GM23338 (cell line): ENCODE data around the gene ATP2A3. TPM values are rescaled to one million over a fixed set of nuclear protein-coding genes. Genes with fewer than 3 reads are reported as not detected.

Experiments used
- ATAC-seq: fragments of 200-7000 bp; cut with Tn5 transposase; 3 replicates; pipeline ENCODE4 v1.9.1; 2020
- DNase-seq: peaks from one replicate; pipeline ENCODE4 v3.0.0-alpha.2; 2015; ENCODE audit warnings: low spot score
- H2AFZ ChIP-seq: fragments of 200-600 bp; sonication (generic); 2 replicates; pipeline ENCODE4 v1.8.0; 2016; ENCODE audit warnings: antibody characterized with exemption, mild to moderate bottlenecking, moderate library complexity
- H3F3A ChIP-seq: fragments of 200-600 bp; sonication (generic); replicated peaks from 2 replicates; pipeline ENCODE4 v1.8.0; 2017; ENCODE audit warnings: antibody characterized with exemption, mixed run types, low read depth
- H3K27ac ChIP-seq: fragments of 200-600 bp; sonication (generic); 2 replicates; pipeline ENCODE4 v1.6.1; 2016; ENCODE audit warnings: low read depth
- H3K27me3 ChIP-seq: fragments of 200-600 bp; sonication (generic); 2 replicates; pipeline ENCODE4 v1.8.0; 2016; ENCODE audit warnings: mild to moderate bottlenecking, mixed run types, moderate library complexity; ENCODE audit not compliant: insufficient read depth
- H3K36me3 ChIP-seq: fragments of 200-600 bp; sonication (generic); 2 replicates; pipeline ENCODE4 v1.8.0; 2016; ENCODE audit warnings: mild to moderate bottlenecking; ENCODE audit not compliant: insufficient read depth
- H3K4me1 ChIP-seq: fragments of 200-600 bp; sonication (generic); 2 replicates; pipeline ENCODE4 v1.8.0; 2016; ENCODE audit warnings: mild to moderate bottlenecking, moderate library complexity; ENCODE audit not compliant: insufficient read depth
- H3K4me2 ChIP-seq: fragments of 200-600 bp; sonication (generic); 2 replicates; pipeline ENCODE4 v1.7.1; 2017; ENCODE audit warnings: mixed run types
- H3K4me3 ChIP-seq: fragments of 200-600 bp; sonication (generic); 2 replicates; pipeline ENCODE4 v1.6.1; 2016; ENCODE audit warnings: mixed run types
- H3K79me2 ChIP-seq: fragments of 200-600 bp; sonication (generic); replicated peaks from 2 replicates; pipeline ENCODE4 v1.8.0; 2017; ENCODE audit warnings: mild to moderate bottlenecking; ENCODE audit not compliant: insufficient read depth
- H3K9me2 ChIP-seq: fragments of 200-600 bp; sonication (generic); 2 replicates; pipeline ENCODE4 v1.8.0; 2017; ENCODE audit not compliant: insufficient read depth
- H4K20me1 ChIP-seq: fragments of 200-600 bp; sonication (generic); replicated peaks from 2 replicates; pipeline ENCODE4 v1.8.0; 2017; ENCODE audit warnings: mild to moderate bottlenecking; ENCODE audit not compliant: insufficient read depth
- H3K27ac Mint-ChIP-seq: 2 replicates; pipeline ENCODE4 v1.8.0; 2020; ENCODE audit warnings: inconsistent platforms, mild to moderate bottlenecking, moderate library complexity, mixed read lengths
- H3K27me3 Mint-ChIP-seq: 3 replicates; pipeline ENCODE4 v1.8.0; 2022; ENCODE audit warnings: low read depth, mild to moderate bottlenecking, moderate library complexity, mixed read lengths, inconsistent platforms; ENCODE audit not compliant: insufficient read depth, poor library complexity
- H3K36me3 Mint-ChIP-seq: 3 replicates; pipeline ENCODE4 v1.8.0; 2021; ENCODE audit warnings: low read depth, mild to moderate bottlenecking, inconsistent platforms, moderate library complexity, mixed read lengths
- H3K4me1 Mint-ChIP-seq: 3 replicates; pipeline ENCODE4 v1.8.0; 2020; ENCODE audit warnings: mild to moderate bottlenecking, inconsistent platforms, mixed read lengths
- H3K4me3 Mint-ChIP-seq: 3 replicates; pipeline ENCODE4 v1.8.0; 2021; ENCODE audit warnings: moderate library complexity, mild to moderate bottlenecking, inconsistent platforms, mixed read lengths
- H3K9me3 Mint-ChIP-seq: 3 replicates; pipeline ENCODE4 v1.8.0; 2020; ENCODE audit warnings: moderate library complexity, mild to moderate bottlenecking, inconsistent platforms, mixed read lengths
- CREB1 ChIP-seq: fragments of 250-450 bp; sonication (Bioruptor Pico); IDR thresholded peaks from 2 replicates; pipeline ENCODE4 v1.5.0; 2020; ENCODE audit warnings: low read depth, mild to moderate bottlenecking, moderate library complexity
- CTCF ChIP-seq, 2 experiments: fragments of 200-600 bp in 1 of 2; sonication (generic) in 1 of 2; conservative IDR thresholded peaks; 2 replicates each; pipeline versions ENCODE4 v1.5.1 to v1.6.1; 2016 to 2017; ENCODE audit warnings: antibody characterized with exemption in 2 of 2, low read depth in 2 of 2, mild to moderate bottlenecking in 2 of 2, moderate library complexity in 1 of 2
- ETS1 ChIP-seq: IDR thresholded peaks from 2 replicates; pipeline ENCODE4 v1.6.1; 2016; ENCODE audit warnings: antibody characterized with exemption
- EZH2 ChIP-seq: fragments of 200-600 bp; sonication (generic); IDR thresholded peaks from one replicate; pipeline ENCODE4 v1.8.0; 2017; ENCODE audit warnings: antibody characterized with exemption, mild to moderate bottlenecking, low read depth; ENCODE audit not compliant: unreplicated experiment
- EZH2phosphoT487 ChIP-seq: fragments of 200-600 bp; sonication (generic); IDR thresholded peaks from one replicate; pipeline ENCODE4 v1.8.1; 2018; ENCODE audit warnings: antibody characterized with exemption; ENCODE audit not compliant: unreplicated experiment
- JUNB ChIP-seq: IDR thresholded peaks from one replicate; pipeline ENCODE4 v1.6.1; 2016; ENCODE audit warnings: antibody characterized with exemption; ENCODE audit not compliant: unreplicated experiment
- NANOG ChIP-seq: IDR thresholded peaks from 2 replicates; pipeline ENCODE4 v1.6.1; 2016; ENCODE audit warnings: antibody characterized with exemption, borderline replicate concordance
- POLR2AphosphoS5 ChIP-seq: IDR thresholded peaks from 2 replicates; pipeline ENCODE4 v1.6.1; 2016; ENCODE audit warnings: antibody characterized with exemption, low read depth
- REST ChIP-seq: IDR thresholded peaks from one replicate; pipeline ENCODE4 v1.6.1; 2018; ENCODE audit warnings: antibody characterized with exemption; ENCODE audit not compliant: unreplicated experiment
- STAT1 ChIP-seq: IDR thresholded peaks from one replicate; pipeline ENCODE4 v1.6.1; 2016; ENCODE audit warnings: antibody characterized with exemption; ENCODE audit not compliant: unreplicated experiment
- ZNF114 ChIP-seq: fragments of 250-450 bp; sonication (Bioruptor Pico); IDR thresholded peaks from 2 replicates; pipeline ENCODE4 v1.5.0; 2020; ENCODE audit warnings: mild to moderate bottlenecking, moderate library complexity
- ZNF331 ChIP-seq: fragments of 250-450 bp; sonication (Bioruptor Pico); IDR thresholded peaks from 2 replicates; pipeline ENCODE4 v1.5.0; 2020; ENCODE audit warnings: low read depth, mild to moderate bottlenecking, moderate library complexity
- ZNF462 ChIP-seq: fragments of 250-450 bp; sonication (Bioruptor Pico); IDR thresholded peaks from 2 replicates; pipeline ENCODE4 v1.5.0; 2020; ENCODE audit warnings: mild to moderate bottlenecking, moderate library complexity
- polyA plus RNA-seq: library from polyadenylated mRNA; unstranded; fragments of >200 nt; fragmentation: Nextera tagmentation; extraction: Ambion mirVana; gene quantifications from 2 replicates; pipeline ENCODE4 v1.2.1, GENCODE V29; 2016
- total RNA-seq: library from RNA; depleted of rRNA; stranded (reverse); fragments of >200 nt; shearing (Covaris generic); gene quantifications from 2 replicates; pipeline ENCODE4 v1.2.3, GENCODE V29; 2014

Gene ATP2A3
- total and polyA plus RNA-seq, 2 experiments from 2014 or later = 9.6 to 35.2 TPM

GRCh38 chr17:3929181-3929580 lies 35.1 kb downstream of the ATP2A3 start:
- Mint-ChIP-seq H3K27me3 (peaks cover 6% of the 10 kb centered on the region), H3K36me3 (peaks cover 4% of the 10 kb centered on the region; the same call in 1 of the 3 replicates), H3K27ac (no peak overlapping the region), H3K4me1 (peaks cover 13% of the 10 kb centered on the region), H3K4me3 (no peak overlapping the region), H3K9me3 (no peaks in the 10 kb centered on the region)
- Histone ChIP-seq H3K4me1 (no peaks in the 10 kb centered on the region), H3K27me3 (no peaks in the 10 kb centered on the region), H3K4me2 (no peak overlapping the region), H3K9me2 (no peaks in the 10 kb centered on the region), H3K4me3 (no peak overlapping the region), H3K36me3 (no peaks in the 10 kb centered on the region), H2AFZ (no peak overlapping the region), H4K20me1 (no peaks in the 10 kb centered on the region), H3K79me2 (no peaks in the 10 kb centered on the region), H3K27ac (no peak overlapping the region), H3F3A (no peaks in the 10 kb centered on the region)
- DNase-seq = no peak
- TF ChIP-seq CREB1 = no peak
- TF ChIP-seq EZH2phosphoT487 = no peak
- TF ChIP-seq ETS1 = no peak
- no peak for TF ChIP-seq POLR2AphosphoS5
- no peak for TF ChIP-seq JUNB
- TF ChIP-seq STAT1 = no peak
- TF ChIP-seq ZNF331 (CRISPR knock-in tag) = no peak
- TF ChIP-seq EZH2 = no peak
- no peak for TF ChIP-seq REST
- TF ChIP-seq CTCF (conservative IDR thresholded peaks at IDR 0.05; ENCODE audit: low read depth in 2 of 2) = no peak
- TF ChIP-seq ZNF462 (CRISPR knock-in tag) = no peak
- no peak for TF ChIP-seq NANOG
- TF ChIP-seq ZNF114 (CRISPR knock-in tag) = no peak
- ATAC-seq = no peak
